Right forelimb (tissue), 1 donor: ENCODE data around the gene RBM25.
"Not testable (repeated sequence)": the region's sequence is repeated elsewhere in the genome, so short reads cannot be mapped to it uniquely, and the experiment has no call there.

ENCODE experiments used
- DNase-seq: peaks from one replicate; pipeline ENCODE4 v3.0.0-alpha.2; 2018

Gene RBM25

GRCh38 chr14:73058224-73058921, at the start of gene RBM25:
Gene RBM25 (plus strand): TSS chr14:73058534. CDS start chr14:73071642, 13,108 bp downstream.
- peak; percentile 96 for DNase-seq

GRCh38 chr14:73011189-73011588, 47.1 kb upstream of the RBM25 start:
- not testable (repeated sequence) for DNase-seq

DNA sequence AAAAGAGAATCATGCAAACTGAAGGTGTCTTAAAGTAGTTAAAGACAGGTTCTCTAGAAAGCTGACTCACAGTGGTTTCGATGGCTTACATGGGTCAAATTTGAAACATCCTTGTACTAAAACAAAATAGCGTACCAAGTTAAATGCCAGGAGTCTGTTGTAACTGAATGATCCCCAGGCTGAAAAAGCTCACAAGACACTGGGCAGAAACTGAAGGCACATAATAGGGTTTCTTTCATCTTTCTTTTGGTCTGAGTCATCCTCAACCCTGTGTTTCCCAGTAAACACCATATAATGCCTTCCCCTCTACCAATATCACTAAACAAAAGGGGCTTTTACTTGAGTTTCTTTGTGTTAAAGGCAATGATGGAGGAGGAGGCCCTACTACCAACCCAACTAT, 44.2 kb upstream of the RBM25 start:
- DNase-seq: no peak

- DNase-seq: not testable (repeated sequence)
Observed at GRCh38 chr14:73015552-73015951, 42.8 kb upstream of the RBM25 start.

DNA sequence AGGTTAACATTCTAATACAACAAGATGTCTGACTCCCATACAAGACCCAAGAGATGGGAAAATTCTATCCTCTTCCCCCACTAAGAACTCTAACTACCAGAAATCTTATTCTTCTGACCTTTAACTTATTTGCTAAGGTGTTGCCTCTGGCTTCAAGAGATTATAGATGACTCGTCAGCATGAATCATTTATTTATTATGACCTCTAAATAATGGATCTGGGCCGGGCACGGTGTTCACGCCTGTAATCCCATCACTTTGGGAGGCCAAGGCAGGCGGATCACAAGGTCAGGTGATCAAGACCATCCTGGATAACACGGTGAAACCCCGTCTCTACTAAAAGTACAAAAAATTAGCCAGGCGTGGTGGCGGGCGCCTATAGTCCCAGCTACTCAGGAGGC, 42.3 kb upstream of the RBM25 start:
- DNase-seq: not testable (repeated sequence)

DNA sequence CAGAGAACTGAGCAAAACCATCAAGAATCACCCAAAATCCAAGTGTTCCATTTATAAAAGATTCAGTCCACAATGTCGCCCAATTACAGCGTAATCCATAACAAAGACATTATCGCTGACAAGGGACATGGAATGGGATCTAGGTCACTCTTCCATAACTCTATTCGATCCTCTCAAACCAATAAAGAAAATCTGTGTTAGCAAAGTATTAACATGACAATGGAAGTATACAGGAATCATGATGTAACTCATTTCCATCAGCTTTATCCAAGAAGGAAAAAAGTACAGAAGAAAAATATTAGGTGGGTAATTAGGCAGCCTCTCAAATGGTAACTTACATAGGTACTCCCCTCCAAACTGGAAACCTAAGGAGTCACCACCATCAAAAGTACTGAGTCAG, 36.3 kb upstream of the RBM25 start:
- DNase-seq: no peak

DNA sequence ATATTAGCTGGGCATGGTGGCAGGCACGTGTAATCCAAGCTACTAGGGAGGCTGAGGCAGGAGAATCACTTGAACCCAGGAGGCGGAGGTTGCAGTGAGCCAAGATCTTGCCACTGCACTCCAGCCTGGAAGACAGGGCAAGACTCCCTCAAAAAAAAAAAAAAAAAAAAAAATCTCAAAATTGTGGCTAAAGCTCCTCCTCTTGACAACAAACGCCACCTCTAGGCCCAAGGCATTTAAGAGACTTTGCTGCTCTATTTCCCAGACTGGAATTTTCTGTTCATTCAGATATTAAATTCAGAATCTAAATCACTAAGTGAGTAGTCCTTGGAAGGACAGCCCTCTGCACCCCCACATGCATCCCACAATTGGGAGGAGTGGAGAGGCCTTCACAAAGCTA, 32.8 kb upstream of the RBM25 start:
- DNase-seq: no peak

DNA sequence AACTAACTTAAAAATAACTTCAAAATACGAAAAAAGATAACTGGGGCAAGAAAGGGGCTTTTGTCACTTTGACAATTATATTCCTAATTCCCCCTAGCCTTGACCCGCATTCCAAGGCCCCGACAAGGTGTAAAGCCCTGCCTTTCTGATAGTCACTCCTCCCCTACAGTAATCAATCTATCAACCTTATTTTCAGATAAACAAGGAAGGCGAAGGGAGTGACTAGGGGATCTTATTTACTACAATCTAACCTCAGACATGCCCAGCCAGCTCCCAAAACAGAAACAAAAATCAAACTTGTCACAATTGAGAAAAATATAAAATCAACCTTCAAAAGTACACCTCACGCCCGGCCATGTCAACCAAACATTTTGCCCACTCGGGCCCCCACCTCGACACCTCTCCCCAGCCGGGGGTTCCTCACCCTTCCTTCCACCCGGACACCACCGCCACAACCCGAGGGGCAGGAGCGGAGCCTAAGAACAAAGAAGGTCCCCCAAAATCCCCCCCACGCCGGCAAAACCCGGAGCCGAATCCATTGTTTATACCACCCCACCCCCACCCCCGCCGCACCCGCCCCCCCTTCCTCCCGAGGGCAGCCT, 32.0 kb upstream of the RBM25 start:
- no peak for DNase-seq

GRCh38 chr14:73026845-73027542, 31.3 kb upstream of the RBM25 start, which contains the start of gene ZFYVE1:
Gene ZFYVE1 (minus strand): TSS chr14:73027106. CDS start chr14:73024508, 2,598 bp downstream.
- peak; percentile 96 for DNase-seq

DNA sequence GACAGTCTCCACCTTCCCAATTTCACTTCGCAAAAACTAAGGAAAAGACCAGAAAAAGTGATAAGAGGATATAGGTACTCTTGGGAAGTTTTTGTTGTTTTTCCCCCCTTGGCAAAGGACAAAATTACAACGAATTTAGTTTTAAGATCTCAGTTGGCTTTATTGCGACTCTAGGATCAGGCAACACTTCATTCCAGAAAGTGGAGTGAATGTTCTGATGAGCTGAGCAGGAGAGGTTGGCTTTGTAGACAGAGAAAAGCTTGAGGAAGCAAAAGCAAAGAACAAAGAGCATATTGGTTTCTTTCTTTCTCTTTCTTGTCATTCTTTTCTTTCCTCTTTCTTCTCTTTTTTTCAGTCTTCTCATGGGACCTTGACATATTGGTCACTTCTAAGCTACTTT, 30.8 kb upstream of the RBM25 start:
- no peak for DNase-seq

DNA sequence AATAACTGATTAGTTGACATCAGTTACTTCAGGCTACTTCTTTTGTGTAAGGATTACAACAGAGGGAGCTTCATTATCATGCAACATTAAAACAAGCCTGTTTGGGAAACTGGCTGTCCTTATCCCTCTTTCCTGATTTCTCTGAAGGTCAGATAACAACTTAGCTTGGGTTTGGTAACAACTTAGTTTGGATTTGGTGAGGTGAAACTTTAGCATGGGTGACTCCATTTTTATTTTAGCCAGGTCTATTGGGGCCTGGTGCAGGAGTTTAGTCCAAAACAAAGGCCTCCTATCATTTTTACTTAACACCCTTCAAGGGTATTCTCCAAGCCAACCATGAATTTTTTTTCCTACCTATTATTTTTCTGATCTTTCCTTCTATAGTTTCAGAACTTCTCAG, 30.4 kb upstream of the RBM25 start:
- no peak for DNase-seq

DNA sequence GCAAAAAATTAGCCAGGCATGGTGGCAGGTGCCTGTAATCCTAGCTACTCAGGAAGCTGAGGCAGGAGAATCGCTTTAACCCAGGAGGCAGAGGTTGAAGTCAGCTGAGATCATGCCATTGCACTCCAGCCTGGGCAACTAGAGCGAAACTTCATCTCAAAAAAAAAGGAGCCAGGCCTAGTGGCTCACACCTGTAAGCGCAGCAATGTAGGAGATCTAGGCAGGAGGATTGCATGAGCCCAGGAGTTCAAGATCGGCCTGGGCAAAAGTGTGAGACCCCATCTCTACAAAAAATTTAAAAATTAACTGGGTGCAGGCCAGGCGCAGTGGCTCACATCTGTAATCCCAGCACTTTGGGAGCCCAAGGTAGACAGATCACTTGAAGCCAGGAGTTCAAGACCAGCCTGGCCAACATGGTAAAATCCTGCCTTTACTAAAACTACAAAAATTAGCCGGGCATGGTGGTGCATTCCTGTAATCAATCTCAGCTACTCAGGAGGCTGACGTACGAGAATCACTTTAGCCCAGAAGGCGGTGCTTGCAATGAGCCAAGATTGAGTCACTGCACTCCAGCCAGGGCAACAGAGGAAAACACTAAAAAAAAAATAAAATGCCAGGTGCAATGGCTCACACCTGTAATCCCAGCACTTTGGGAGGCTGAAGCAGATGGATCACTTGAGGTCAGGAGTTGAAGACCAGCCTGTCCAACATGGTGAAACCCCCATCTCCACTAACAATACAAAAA, 21.5 kb upstream of the RBM25 start:
- not testable (repeated sequence) for DNase-seq

DNA sequence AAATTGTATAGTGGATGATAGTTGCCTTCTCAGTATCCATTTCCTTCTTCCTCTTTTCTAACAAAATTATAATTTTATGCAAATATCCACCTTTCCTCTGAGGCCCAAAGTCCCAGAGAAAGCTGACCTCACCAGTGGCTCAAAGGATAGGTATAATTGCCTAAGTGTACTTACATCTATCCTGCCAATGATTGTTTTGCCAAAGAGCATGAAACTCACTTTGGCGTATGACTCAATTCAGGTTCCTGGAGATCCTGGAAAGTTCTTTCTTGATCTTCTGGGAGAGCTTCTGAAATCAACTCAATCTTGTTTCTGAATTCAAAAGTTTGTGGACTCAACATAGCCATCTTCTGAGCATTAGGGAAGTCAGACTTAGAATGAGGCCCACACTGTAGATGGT, 10.5 kb upstream of the RBM25 start:
- no peak for DNase-seq

DNA sequence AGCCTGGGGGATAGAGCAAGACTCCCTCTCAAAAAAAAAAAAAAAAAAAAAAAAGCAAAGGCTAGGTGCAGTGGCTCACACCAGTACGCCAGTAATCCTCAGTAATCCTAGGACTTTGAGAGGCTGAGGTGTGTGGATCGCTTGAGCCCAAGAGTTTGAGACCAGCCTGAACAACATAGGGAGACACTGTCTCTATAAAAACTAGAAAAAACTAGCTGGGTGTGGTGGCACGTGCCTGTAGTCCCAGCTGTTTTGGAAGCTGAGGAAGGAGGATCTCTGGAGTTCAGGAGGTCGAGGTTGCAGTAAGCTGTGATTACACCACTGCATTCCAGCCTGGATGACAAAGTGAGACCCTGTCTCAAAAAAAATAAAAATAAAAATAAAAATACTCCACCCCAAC, 8.9 kb upstream of the RBM25 start:
- no peak for DNase-seq

- no peak for DNase-seq
Observed at GRCh38 chr14:73055251-73055650, 3.1 kb upstream of the RBM25 start.

DNA sequence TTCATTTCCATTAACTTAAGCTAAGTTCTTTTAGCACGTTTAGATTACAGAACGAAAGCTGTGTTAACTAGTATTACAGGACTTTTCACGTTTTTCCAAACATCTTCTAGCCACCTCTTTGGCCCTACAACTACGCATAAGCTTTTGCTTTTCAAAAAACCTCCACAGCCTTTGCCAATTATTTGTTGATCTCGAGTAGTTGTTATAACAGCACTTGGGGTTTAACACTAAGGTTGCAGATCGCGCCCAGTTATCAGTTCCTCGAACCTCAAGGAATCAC, 450 bp upstream of the RBM25 start:
- DNase-seq: no peak

- DNase-seq: no peak
Observed at GRCh38 chr14:73058922-73059673, 764 bp downstream of the RBM25 start.

DNA sequence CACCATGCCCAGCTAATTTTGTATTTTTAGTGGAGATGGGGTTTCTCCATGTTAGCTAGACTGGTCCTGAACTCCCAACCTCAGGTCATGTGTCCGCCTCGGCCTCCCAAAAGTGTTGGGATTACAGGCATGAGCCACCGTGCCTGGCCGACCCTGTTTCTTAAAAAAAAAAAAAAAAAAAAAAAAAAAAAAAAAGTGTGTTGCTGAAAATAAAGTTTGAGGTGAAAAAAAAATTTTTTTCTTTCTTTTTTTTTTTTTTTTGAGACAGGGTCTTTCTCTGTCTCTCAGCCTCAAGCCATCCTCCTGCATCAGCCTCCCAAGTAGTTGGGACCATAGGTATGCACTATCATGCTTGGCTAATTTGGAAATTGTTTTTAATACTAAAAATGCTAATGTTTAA, 11.3 kb downstream of the RBM25 start:
- DNase-seq: no peak

GRCh38 chr14:73091044-73091443, 32.7 kb downstream of the RBM25 start:
- DNase-seq: no peak

DNA sequence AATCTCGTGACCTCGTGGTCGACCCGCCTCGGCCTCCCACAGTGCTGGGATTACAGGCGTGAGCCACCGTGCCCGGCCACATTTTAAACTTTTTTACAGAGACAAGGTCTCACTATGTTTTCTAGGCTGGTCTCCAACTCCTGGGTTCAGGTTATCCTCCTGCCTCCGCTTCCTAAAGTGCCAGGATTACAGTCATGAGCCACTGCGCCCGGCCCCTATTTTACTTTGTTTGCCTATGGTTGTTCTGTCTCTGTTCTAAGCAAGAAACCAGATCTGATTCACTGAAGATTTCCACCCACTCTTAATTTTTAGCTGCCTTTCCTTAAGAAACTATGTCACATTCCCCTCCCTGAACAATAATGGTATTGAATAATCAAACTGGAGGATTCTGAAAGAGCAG, 39.1 kb downstream of the RBM25 start:
- no peak for DNase-seq

DNA sequence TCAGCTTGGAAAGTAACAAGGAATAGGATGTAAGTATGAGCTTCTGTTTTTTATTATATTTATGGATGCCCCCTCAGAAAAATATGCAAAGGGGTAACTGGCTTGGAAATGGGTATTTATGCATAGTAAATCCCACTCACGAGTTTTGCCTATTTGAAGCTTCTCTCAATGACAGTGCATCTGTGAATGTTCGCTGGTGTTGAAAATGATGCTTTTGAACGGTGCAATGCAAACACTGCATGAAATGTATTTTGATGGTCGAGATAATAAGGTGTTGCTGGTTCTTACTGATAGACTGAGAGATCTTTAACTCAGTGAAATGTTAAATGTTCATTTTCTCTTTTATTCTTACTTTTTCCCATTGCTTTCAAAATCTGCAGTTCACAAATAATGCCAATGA, 42.0 kb downstream of the RBM25 start:
- DNase-seq: no peak

DNA sequence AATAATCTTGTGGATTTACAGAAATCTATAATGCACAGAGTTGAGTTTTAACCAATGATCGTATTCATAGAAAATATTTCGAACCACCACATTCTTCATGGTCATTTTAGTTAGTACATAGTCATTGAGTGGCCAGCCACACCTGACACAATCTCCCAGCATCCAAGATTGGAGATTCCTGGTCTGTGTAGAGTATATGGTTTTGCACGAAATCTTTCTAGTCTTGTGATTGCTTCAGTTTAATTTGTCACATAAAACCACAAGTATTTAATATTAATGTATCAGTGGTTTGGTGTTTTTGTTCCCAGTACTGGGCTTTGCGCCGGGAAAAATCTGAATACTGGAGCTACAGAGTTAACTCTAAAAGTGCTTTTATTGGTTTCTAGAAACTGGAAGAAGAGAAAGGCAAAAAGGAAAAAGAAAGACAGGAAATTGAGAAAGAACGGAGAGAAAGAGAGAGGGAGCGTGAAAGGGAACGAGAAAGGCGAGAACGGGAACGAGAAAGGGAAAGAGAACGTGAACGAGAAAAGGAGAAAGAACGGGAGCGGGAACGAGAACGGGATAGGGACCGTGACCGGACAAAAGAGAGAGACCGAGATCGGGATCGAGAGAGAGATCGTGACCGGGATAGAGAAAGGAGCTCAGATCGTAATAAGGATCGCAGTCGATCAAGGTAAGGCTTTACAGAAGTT, 44.6 kb downstream of the RBM25 start:
- DNase-seq: no peak
